Cardiac muscle cell (in vitro differentiated cells and primary cell): ENCODE data around the gene AOPEP. TPM values are rescaled to one million over a fixed set of nuclear protein-coding genes. Genes with fewer than 3 reads are reported as not detected.

Experiments used
- DNase-seq, 2 donors: peaks; one replicate each; pipeline versions ENCODE4 v3.0.0 to v3.0.0-alpha.2; 2010 to 2017; ENCODE audit warnings: low read depth in 1 of 2, low spot score in 1 of 2
- H3K27ac ChIP-seq: fragments of 200-600 bp; sonication (generic); 2 replicates; pipeline ENCODE4 v1.5.1; 2016
- H3K27me3 ChIP-seq: fragments of 200-600 bp; sonication (generic); 2 replicates; pipeline ENCODE4 v1.6.0; 2016; ENCODE audit warnings: control low read depth
- H3K36me3 ChIP-seq: fragments of 200-600 bp; sonication (generic); 2 replicates; pipeline ENCODE4 v1.5.1; 2016; ENCODE audit warnings: control low read depth
- H3K4me1 ChIP-seq: fragments of 200-600 bp; sonication (generic); 2 replicates; pipeline ENCODE4 v1.8.1; 2017; ENCODE audit warnings: low read depth, mild to moderate bottlenecking, mixed run types
- H3K4me3 ChIP-seq: fragments of 200-600 bp; sonication (generic); 2 replicates; pipeline ENCODE4 v1.5.1; 2016; ENCODE audit warnings: mild to moderate bottlenecking
- H3K9me3 ChIP-seq: fragments of 200-600 bp; sonication (generic); 2 replicates; pipeline ENCODE4 v1.5.1; 2017; ENCODE audit warnings: low read depth, mild to moderate bottlenecking, control low read depth
- polyA plus RNA-seq: library from polyadenylated mRNA; unstranded; fragments of >200 nt; fragmentation: Nextera tagmentation; extraction: Ambion mirVana; gene quantifications from 2 replicates; pipeline ENCODE4 v1.2.1, GENCODE V29; 2016
- total RNA-seq: library from RNA; depleted of rRNA; stranded (reverse); fragments of >200 nt; gene quantifications from 2 replicates; pipeline ENCODE4 v1.2.3, GENCODE V29; 2016
- TF ChIP-seq, protein P1 (sequence below): IDR thresholded peaks from 2 replicates; pipeline ENCODE4 v1.5.1; 2012; ENCODE audit warnings: low read depth, mild to moderate bottlenecking, low read length

Gene AOPEP
- total and polyA plus RNA-seq, 2 experiments from 2014 or later: 46.8 to 88.7 TPM

DNA sequence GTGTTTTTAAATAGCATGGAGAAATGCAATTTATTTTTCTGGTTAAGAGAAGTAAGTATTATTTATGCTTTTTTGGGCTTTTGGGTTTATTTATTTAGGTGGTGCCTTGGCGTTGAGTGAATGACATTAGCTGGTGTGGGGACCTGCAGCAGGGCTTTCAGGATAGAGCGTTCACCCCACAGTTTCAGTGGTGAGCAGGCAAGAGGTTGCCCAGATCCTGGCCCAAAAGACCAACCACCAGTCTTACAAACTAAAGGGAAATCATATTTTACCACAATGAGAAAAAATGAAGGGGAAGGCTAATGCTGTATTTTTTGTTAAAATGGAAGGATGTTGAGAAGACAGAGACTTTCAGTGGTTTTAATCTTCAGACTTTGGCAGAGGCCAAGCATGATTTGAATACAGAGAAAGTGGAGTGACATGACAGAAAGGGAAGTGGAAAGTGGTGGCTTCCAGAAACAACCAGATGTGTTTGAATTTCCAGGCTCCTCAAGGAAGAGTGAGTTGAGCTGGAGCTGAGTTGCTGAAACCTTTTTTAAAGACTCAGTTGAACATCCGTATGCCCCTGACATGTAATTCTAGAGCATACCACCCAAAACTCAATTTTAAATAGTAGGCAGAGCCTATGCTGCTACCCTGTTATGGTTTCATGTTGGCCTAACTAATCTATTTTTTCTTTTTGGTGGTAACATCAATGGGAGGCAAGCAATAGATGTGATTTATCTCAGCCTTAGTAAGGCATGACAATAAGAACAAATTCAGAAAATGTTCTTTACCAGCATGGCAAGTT, 94.8 kb downstream of the AOPEP start:
- TF ChIP-seq, protein P1, sequence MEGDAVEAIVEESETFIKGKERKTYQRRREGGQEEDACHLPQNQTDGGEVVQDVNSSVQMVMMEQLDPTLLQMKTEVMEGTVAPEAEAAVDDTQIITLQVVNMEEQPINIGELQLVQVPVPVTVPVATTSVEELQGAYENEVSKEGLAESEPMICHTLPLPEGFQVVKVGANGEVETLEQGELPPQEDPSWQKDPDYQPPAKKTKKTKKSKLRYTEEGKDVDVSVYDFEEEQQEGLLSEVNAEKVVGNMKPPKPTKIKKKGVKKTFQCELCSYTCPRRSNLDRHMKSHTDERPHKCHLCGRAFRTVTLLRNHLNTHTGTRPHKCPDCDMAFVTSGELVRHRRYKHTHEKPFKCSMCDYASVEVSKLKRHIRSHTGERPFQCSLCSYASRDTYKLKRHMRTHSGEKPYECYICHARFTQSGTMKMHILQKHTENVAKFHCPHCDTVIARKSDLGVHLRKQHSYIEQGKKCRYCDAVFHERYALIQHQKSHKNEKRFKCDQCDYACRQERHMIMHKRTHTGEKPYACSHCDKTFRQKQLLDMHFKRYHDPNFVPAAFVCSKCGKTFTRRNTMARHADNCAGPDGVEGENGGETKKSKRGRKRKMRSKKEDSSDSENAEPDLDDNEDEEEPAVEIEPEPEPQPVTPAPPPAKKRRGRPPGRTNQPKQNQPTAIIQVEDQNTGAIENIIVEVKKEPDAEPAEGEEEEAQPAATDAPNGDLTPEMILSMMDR: no peak
- Histone ChIP-seq H3K9me3 (no peaks in the 10 kb centered on the region), H3K4me3 (no peak overlapping the region), H3K27ac (no peak overlapping the region), H3K4me1 (peaks cover 34% of the 10 kb centered on the region), H3K27me3 (no peaks in the 10 kb centered on the region), H3K36me3 (no peaks in the 10 kb centered on the region)
- DNase-seq: no peak

DNA sequence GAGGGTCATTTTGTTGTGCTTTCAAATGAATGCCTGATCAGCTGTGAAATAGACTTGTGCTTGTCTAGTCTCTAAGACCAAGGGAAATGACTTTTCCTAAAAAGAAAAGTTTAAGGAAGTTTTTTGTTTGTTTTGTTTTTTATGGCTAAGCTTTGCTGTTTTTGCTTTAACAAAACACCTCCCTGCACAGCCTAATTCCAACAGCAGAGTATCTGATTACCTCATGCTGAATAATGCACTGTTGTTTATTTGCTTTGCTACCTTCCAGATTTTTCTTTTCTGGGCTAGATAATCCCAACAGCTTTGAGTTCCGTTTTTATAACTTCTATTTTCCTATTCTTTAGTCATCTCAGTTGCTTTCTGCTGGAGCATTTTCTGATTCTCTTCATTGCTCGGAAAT, 95.8 kb downstream of the AOPEP start:
- no peak for DNase-seq
- Histone ChIP-seq H3K4me1 (peaks cover 34% of the 10 kb centered on the region), H3K27me3 (no peaks in the 10 kb centered on the region), H3K36me3 (no peaks in the 10 kb centered on the region), H3K27ac (no peak overlapping the region), H3K9me3 (no peaks in the 10 kb centered on the region), H3K4me3 (no peak overlapping the region)
- TF ChIP-seq, protein P1: no peak

DNA sequence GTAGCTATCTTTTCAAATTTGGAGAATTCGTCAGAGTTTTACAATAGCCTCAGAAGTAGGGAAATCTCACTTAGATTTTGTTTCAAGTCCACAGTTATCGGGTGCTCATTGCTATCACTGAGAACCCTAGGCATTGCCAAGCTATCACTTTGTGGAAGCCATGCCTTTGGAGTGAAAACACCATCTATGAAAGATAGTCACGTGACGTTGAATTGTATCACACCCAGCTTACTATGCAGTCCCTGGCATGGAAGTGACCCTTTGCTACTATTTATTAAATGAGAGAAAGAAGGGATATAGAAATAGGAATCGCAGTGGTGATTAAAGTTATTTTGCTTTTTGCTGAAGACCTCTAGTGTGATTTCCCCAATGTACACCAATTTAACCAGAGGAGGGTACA, 97.2 kb downstream of the AOPEP start:
- H3K4me1 ChIP-seq: peaks cover 40% of the 10 kb centered on the region
- no peaks in the 10 kb centered on the region for H3K36me3 ChIP-seq
- TF ChIP-seq, protein P1: no peak
- no peak overlapping the region for H3K27ac ChIP-seq
- DNase-seq: no peak
- no peaks in the 10 kb centered on the region for H3K9me3 ChIP-seq
- no peak overlapping the region for H3K4me3 ChIP-seq
- H3K27me3 ChIP-seq: no peaks in the 10 kb centered on the region

DNA sequence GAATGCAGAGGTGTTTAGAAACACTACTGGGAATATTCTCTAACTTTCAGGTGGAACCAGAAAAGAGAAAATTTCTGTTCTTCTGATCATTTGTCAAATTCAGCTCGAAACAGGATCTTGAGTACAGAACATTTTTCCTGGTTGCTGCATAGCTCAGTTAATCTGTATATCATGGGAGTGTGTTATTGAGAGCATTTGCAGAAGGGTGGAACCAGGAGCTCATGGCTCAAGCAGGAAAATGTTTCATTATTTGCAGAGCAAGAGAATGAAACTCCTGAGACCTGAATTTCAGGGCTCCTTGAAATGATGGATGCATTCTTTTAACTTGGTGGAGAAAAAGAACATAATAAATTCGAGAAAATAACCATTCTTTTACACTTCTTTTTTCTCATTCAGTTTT, 97.9 kb downstream of the AOPEP start:
- H3K4me3 ChIP-seq: no peak overlapping the region

DNA sequence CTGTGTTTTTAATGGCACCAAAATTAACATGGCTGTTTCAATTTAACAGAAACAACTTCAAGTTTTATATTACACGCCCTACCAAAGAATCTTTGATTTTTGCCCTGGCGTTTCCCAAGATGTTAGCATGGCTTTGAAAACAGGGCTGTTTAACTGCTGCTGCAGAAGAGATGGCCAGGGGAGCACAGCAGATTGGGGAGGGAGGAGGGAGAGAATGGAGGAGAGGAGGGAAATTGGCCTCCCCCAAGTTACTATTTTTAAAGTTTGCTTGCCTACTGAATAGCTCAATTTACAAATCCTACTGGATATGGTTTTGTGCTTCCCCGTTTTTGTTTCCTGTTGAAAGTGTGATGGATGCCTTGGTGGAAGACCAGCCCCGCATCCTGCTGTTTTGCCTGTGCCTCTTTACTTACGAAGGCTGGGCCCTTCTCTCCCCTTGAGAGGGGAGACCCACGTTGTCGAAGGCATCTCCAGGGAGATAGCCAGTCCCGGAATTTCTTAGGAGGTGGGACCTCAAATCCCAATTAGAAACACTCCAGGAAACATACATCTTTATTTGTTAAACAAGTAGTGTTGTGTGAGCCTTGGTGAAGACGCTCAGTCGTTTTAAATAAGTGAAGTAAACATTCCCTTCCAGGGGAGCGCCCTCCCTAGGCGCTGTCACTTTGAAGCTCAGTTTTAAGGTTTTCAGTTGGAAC, 98.6 kb downstream of the AOPEP start:
- Histone ChIP-seq H3K4me1 (peaks cover 31% of the 10 kb centered on the region), H3K4me3 (no peak overlapping the region)

More for the DNA sequence above, 97.9 kb downstream of the AOPEP start:
- Histone ChIP-seq H3K9me3 (no peaks in the 10 kb centered on the region), H3K4me1 (peaks cover 33% of the 10 kb centered on the region), H3K36me3 (no peaks in the 10 kb centered on the region), H3K27me3 (no peaks in the 10 kb centered on the region), H3K27ac (no peak overlapping the region)
- TF ChIP-seq, protein P1: no peak
- DNase-seq: no peak

More for the DNA sequence above, 98.6 kb downstream of the AOPEP start:
- H3K9me3 ChIP-seq: no peaks in the 10 kb centered on the region
- no peak for DNase-seq
- no peaks in the 10 kb centered on the region for H3K27me3 ChIP-seq
- no peak overlapping the region for H3K27ac ChIP-seq
- H3K36me3 ChIP-seq: no peaks in the 10 kb centered on the region
- TF ChIP-seq, protein P1: no peak
